Right atrium auricular region (tissue), 2 donors: ENCODE measurements around the gene CEACAM8. TPM values are rescaled to one million over a fixed set of nuclear protein-coding genes. Genes with fewer than 3 reads are reported as not detected.
"Not testable (repeated sequence)": the region's sequence is repeated elsewhere in the genome, so short reads cannot be mapped to it uniquely, and the experiment has no call there.

Experiments
- DNase-seq: peaks from one replicate; pipeline ENCODE4 v3.0.0-alpha.2; 2019; ENCODE audit warnings: low spot score
- H3K27ac ChIP-seq, 2 donors: fragments of 200-600 bp; sonication (generic); 1 replicate in 1 of 2; 2 replicates in 1 of 2; pipeline ENCODE4 v1.5.1; 2016 to 2019
- H3K27me3 ChIP-seq, 2 donors: fragments of 200-600 bp; sonication (generic); one replicate each; pipeline versions ENCODE4 v1.5.1 to v1.6.0; 2017 to 2019
- H3K36me3 ChIP-seq: fragments of 200-600 bp; sonication (generic); one replicate; pipeline ENCODE4 v1.5.1; 2016
- H3K4me1 ChIP-seq, 2 donors: fragments of 200-600 bp; sonication (generic); one replicate each; pipeline versions ENCODE4 v1.5.1 to v1.6.0; 2017 to 2019
- H3K4me3 ChIP-seq, 2 donors: fragments of 200-600 bp; sonication (generic); 1 replicate in 1 of 2; 2 replicates in 1 of 2; pipeline ENCODE4 v1.5.1; 2017 to 2019; ENCODE audit warnings: mild to moderate bottlenecking in 1 of 2, moderate library complexity in 1 of 2
- H3K9me3 ChIP-seq, 2 donors: fragments of 200-600 bp; sonication (generic); one replicate each; pipeline ENCODE4 v1.5.1; 2019
- total RNA-seq, 2 donors: library from RNA; depleted of rRNA; stranded (reverse); fragments of >200 nt; gene quantifications; one replicate each; pipeline ENCODE4 v1.1.0, GENCODE V29; 2016
- TF ChIP-seq, protein P1 (sequence below), 2 donors: fragments of 200-600 bp; sonication (generic); IDR thresholded peaks; one replicate each; pipeline ENCODE4 v1.5.1; 2019; ENCODE audit warnings: antibody characterized with exemption in 2 of 2

CEACAM8 gene
- total RNA-seq, 2 donors from 2014 or later, result not detected

GRCh38 chr19:42628411-42629140, 33.9 kb upstream of the CEACAM8 start:
- Histone ChIP-seq H3K4me1 (no peaks in the 10 kb centered on the region), H3K4me3 (no peak overlapping the region), H3K9me3 (no peaks in the 10 kb centered on the region), H3K27ac (no peak overlapping the region), H3K36me3 (no peaks in the 10 kb centered on the region), H3K27me3 (no peaks in the 10 kb centered on the region)
- no peak for DNase-seq
- TF ChIP-seq, protein P1, sequence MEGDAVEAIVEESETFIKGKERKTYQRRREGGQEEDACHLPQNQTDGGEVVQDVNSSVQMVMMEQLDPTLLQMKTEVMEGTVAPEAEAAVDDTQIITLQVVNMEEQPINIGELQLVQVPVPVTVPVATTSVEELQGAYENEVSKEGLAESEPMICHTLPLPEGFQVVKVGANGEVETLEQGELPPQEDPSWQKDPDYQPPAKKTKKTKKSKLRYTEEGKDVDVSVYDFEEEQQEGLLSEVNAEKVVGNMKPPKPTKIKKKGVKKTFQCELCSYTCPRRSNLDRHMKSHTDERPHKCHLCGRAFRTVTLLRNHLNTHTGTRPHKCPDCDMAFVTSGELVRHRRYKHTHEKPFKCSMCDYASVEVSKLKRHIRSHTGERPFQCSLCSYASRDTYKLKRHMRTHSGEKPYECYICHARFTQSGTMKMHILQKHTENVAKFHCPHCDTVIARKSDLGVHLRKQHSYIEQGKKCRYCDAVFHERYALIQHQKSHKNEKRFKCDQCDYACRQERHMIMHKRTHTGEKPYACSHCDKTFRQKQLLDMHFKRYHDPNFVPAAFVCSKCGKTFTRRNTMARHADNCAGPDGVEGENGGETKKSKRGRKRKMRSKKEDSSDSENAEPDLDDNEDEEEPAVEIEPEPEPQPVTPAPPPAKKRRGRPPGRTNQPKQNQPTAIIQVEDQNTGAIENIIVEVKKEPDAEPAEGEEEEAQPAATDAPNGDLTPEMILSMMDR (IDR thresholded peaks at IDR 0.05), result no peak

DNA sequence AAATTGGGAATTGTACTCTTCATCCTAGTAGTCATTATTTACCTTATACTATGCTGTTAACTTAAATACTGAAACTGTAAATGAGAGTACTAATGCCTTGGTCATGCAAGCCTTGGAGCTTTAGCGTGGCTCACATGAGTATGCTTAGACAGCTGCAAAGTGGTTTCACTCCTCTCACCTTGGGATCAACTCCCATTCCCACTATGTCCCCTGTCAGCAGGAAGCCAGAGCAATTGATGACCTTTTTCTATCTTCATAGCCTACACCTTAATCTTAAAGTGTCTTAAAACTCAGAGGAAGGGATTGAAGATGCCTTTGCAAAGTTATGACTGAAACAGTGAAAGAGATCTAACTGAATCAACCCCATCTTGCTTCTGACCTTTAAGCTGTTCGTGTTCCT, 33.2 kb upstream of the CEACAM8 start:
- H3K9me3 ChIP-seq, result no peaks in the 10 kb centered on the region
- no peak for DNase-seq
- H3K27ac ChIP-seq, result no peak overlapping the region
- no peaks in the 10 kb centered on the region for H3K27me3 ChIP-seq
- H3K36me3 ChIP-seq, result no peaks in the 10 kb centered on the region
- no peaks in the 10 kb centered on the region for H3K4me1 ChIP-seq
- no peak overlapping the region for H3K4me3 ChIP-seq
- TF ChIP-seq, protein P1 (IDR thresholded peaks at IDR 0.05), result no peak

DNA sequence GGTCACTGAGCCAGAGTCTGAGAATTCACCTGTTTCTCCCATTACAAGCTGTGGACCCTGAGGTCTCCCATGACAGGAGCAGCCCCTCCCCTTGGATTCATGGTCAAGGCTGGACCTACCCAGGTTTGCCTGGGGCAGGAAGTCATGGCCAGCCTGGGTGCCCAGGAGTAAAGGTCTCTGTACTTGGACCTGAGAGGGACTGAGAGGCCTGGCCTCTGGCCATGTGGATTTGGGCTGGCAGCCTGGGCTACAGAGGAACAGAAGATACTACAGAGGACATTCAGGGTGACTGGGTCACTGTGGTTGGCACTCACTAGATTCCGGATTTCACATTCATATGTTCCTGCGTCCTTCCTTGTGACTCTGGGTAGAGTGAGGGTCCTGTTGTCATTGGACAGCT, 31.5 kb upstream of the CEACAM8 start:
- DNase-seq, result no peak
- Histone ChIP-seq H3K27me3 (no peaks in the 10 kb centered on the region), H3K36me3 (no peaks in the 10 kb centered on the region), H3K27ac (no peak overlapping the region), H3K4me3 (no peak overlapping the region), H3K4me1 (no peaks in the 10 kb centered on the region), H3K9me3 (no peaks in the 10 kb centered on the region)
- TF ChIP-seq, protein P1 (IDR thresholded peaks at IDR 0.05), result no peak

DNA sequence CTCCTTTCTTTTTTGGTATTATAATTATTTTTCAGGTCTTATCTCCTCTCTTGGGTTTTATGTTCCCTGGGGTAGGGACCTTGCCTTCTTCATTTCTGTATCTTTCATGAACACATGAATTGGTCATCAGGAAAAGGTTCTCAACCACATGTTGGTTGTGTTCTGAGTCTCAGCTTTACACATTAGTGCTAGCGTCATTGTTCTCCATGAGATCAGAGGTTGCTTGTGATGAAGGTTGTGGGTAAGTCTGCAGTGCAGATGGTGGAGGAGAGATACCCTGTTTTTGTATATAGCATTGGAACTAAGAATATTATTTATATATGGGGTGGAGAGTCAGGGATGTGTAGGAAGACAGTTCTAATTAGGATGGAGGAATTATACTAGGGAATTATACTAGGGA, 24.5 kb upstream of the CEACAM8 start:
- no peak for DNase-seq
- H3K27ac ChIP-seq, result no peak overlapping the region
- H3K27me3 ChIP-seq, result no peaks in the 10 kb centered on the region
- no peaks in the 10 kb centered on the region for H3K9me3 ChIP-seq
- TF ChIP-seq, protein P1 (IDR thresholded peaks at IDR 0.05), result no peak
- no peaks in the 10 kb centered on the region for H3K36me3 ChIP-seq
- H3K4me1 ChIP-seq, result no peaks in the 10 kb centered on the region
- H3K4me3 ChIP-seq, result no peak overlapping the region

- no peak overlapping the region for H3K4me3 ChIP-seq
- H3K9me3 ChIP-seq, result no peaks in the 10 kb centered on the region
- no peak for DNase-seq
- no peaks in the 10 kb centered on the region for H3K36me3 ChIP-seq
- TF ChIP-seq, protein P1 (IDR thresholded peaks at IDR 0.05), result no peak
- H3K27ac ChIP-seq, result no peak overlapping the region
- H3K27me3 ChIP-seq, result no peaks in the 10 kb centered on the region
- H3K4me1 ChIP-seq, result no peaks in the 10 kb centered on the region
Measured at GRCh38 chr19:42613666-42614065, 18.9 kb upstream of the CEACAM8 start.

GRCh38 chr19:42610401-42610915, 15.7 kb upstream of the CEACAM8 start:
- not testable (repeated sequence) for DNase-seq, H3K27ac ChIP-seq, H3K4me1 ChIP-seq, H3K4me3 ChIP-seq, H3K27me3 ChIP-seq, H3K36me3 ChIP-seq, H3K9me3 ChIP-seq
